Inferior parietal cortex (tissue), 1 donor: Measurements from ENCODE around the gene TMEM19.
"Not testable (repeated sequence)": the region's sequence is repeated elsewhere in the genome, so short reads cannot be mapped to it uniquely, and the experiment has no call there.

Experiments used
- DNase-seq: peaks from one replicate; pipeline ENCODE4 v3.0.0-alpha.2; 2016; ENCODE audit errors: extremely low spot score

TMEM19 gene

DNA sequence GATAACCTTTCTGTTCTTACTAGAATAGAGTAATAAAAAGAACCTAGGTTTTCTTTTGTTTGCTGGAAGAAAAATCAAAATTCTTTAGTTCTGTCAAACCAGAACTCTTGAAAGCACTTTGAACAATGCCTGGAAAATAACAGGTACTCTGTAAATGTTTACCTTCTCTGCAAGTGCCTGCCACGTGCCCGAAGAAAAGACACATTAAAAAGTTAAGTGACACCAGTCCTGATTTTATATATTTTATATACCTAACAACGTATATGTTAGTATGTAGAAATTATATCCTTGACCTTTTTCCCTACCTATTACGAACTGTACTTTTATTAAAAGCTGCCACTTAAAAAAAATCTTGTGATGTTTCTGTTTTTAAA is 20.8 kb upstream of the TMEM19 start:
- no peak for DNase-seq

GRCh38 chr12:71666259-71666658 is 19.6 kb upstream of the TMEM19 start:
- no peak for DNase-seq

GRCh38 chr12:71671311-71671710 is 14.6 kb upstream of the TMEM19 start:
- DNase-seq, result no peak

DNA sequence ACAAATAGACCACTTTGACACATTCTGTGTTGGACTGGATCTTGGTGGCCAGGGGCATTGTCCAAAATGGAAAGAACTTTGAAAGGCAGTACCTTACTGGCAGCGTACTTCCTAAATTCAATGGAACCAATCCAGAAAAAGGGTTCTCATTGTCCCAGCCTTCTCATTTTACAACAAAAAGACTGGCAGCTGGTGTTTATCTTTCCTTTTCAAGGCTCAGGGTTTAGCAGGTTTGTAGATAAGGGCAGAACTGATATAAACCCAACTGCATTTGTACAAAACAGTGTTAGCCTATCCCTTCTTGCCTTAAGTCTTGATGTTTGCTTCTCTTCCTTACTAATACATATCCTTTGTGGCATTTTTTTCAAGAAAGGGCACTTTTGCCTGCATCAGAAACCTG is 14.1 kb upstream of the TMEM19 start:
- DNase-seq, result no peak

GRCh38 chr12:71682466-71682865 is 3.4 kb upstream of the TMEM19 start:
- DNase-seq, result no peak

- DNase-seq, result no peak
Measured at GRCh38 chr12:71683633-71684032, 2.2 kb upstream of the TMEM19 start.

DNA sequence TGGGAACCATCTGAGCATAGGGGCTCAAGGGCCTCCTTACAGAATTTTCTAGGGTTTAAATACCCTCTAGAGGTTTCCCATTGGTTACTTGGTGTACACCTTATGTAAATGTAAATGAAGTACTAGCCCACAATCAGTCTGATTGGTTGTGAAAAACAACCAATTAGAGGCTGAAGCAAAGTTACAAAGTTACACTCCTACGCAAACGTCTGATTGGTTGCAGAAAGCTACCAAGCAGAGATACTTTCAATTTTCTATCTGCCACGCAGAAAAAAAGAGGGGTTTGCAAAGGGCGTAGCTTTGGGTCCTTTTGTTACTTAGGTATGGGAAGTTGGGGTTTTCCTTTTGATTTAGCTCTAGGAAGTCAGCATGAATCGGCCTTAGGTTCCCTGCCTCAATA is 1.8 kb upstream of the TMEM19 start:
- no peak for DNase-seq

GRCh38 chr12:71685312-71685906 is 473 bp upstream of the TMEM19 start:
- DNase-seq, result no peak

GRCh38 chr12:71686658-71687025 is 760 bp downstream of the TMEM19 start:
- no peak for DNase-seq

DNA sequence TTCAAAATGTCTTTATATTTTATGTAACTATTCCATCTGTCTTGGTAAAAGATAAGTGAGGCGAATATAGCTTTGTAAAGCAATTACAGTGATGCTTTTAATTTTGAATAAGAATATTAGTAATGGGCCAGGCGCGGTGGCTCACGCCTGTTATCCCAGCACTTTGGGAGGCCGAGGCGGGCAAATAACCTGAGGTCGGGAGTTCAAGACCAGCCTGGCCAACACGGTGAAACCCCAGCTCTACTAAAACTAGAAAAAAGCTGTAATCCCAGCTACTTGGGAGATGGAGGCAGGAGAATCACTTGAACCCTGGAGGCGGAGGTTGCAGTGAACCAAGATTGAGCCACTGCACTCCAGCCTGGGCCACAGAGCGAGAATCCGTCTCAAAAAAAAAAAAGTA is 1.3 kb downstream of the TMEM19 start:
- DNase-seq, result not testable (repeated sequence)

GRCh38 chr12:71688961-71689570 is 3.2 kb downstream of the TMEM19 start:
- DNase-seq, result no peak

- DNase-seq, result no peak
Measured at GRCh38 chr12:71691504-71692129, 5.7 kb downstream of the TMEM19 start.

GRCh38 chr12:71693126-71693525 is 7.2 kb downstream of the TMEM19 start:
- no peak for DNase-seq

DNA sequence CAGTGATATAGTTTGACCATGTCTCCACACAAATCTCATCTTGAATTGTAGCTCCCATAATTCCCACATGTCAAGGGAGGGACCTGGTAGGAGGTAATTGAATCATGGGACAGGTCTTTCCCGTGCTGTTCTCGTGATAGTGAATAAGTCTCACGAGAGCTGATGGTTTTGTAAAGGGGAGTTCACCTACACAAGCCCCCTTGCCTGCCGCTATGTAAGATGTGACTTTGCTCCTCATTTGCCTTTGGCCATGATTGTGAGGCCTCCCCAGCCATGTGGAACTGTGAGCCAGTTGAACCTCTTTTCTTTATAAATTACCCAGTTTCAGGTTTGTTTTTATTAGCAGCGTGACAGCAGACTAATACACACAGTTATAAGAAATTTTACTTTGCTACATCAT is 7.8 kb downstream of the TMEM19 start:
- not testable (repeated sequence) for DNase-seq

DNA sequence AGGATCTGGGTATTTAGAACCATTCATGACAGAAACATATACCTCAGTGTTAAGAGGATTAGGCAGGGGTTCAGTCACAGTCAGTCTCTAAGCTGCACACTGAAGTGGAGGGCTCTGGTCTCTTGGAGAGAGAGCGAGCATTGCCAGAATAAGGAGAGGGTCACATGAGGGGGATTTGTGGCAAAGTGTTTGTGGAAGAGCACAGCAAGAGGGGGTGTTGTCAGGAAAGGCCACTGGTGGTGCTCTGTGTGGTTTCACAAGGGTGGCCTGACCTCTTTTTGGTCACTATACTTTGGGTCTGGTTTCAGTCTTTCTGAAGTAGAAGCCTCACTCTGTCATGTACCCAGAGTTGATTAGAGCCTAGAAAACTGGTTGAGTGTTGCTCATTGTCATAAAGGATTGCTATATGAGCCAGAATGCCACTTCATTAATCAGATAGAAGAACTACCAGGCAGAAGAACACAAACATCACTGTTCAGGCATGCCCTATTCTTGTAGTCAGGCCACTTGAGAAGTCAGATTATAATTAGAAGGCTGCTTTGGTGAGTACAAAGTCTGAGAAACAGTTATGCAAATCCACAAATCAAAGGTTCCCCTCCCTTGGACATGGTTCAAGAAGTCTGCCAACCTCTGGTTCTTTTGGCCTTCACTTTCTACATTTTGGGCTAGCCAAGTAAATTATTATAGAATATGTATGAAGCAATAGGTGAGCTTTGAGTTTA is 8.4 kb downstream of the TMEM19 start:
- DNase-seq, result no peak

DNA sequence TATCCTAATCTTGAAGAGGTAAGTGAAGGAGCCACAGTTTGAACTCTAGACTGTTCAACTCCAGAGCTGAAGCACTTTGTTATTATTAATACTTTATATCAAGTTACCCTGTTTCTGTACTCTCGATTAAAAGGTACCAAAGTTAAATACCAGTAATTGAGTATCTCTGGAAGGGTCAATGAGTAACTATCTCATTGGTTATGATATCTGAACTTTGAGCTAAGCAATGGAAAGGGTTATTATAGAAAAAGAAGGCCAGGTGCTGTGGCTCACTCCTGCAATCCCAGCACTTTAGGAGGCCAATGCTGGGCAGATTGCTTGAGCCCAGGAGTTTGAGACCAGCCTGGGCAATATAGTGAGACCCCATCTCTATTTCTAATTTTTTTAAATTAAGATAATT is 9.9 kb downstream of the TMEM19 start:
- no peak for DNase-seq

DNA sequence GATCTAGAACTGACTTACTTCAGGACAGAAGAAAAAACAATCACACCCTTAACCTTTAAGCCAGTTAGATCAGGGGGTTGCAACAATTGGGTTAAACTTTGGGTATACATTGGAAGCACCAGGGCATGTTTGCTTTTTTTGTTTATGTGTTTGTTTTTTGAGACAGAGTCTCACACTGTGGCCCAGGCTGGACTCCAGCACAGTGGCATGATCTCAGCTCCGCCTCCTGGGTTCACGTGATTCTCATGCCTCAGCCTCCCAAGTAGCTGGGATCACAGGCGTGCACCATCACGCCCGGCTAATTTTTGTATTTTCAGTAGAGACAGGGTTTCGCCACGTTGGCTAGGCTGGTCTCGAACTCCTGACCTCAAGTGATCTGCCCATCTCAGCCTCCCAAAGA is 16.3 kb downstream of the TMEM19 start:
- not testable (repeated sequence) for DNase-seq

- no peak for DNase-seq
Measured at GRCh38 chr12:71702590-71702989, 16.7 kb downstream of the TMEM19 start.

- DNase-seq, result no peak
Measured at GRCh38 chr12:71703206-71703605, 17.3 kb downstream of the TMEM19 start.

GRCh38 chr12:71704920-71705319 is 19.0 kb downstream of the TMEM19 start:
- DNase-seq, result no peak

DNA sequence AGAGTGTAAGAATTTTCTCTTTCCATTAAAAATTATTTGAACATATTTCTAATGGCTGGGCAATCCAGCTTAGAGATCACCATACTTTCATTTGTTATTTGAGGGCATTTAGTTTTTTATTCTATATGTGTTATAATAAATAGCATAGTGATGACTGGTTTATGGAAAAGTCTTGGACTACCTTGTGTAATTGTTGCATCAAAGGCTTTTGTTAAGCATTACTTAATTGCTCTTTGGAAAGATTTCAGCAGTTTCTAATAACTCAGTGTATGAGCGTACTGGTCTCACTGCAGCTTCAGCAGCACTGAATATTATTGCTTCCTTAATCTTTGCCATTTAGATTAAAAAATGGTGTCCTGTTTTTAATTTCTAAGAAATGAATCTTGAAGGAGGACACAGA is 22.8 kb downstream of the TMEM19 start:
- no peak for DNase-seq

DNA sequence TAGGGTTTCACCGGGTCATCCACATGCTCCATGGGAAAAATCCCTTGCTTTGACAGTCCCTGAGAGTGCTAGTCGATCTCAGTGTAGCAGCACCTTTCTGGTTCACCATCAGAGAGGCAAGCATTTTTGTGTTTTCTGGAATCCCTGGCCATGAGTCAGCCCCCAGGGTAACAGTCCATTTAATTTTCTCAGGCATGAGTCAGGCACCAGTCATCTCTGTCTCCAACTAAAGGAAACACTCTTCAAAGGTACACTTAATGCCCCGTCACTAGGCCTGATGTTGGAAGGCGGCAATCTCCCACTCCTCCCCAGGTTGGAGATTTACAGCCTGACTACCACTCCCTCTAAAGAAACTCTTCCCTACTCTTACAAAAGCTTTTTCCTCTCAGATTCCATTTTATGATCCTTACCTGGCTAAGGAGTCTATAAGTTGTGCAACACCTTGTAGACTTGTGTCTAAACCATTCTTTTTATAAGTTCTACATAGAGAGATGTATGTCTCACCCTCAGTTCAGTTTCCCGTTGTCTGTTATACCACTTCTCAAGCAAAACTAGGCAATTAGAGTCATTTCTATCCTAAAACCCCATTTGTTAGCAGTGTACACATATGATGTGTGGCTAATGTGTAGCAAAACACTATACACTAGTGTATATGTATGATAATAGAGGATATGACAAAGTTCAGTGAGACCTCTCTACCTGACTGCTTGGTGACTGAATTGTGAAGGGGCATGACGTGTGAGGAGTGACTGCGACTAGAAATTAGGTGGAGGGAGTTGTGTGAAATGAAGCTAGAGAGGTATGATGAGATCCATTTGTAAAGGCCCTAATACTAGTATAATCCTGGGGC is 24.6 kb downstream of the TMEM19 start:
- DNase-seq, result no peak
